B cell (primary cell): ENCODE measurements around the gene NKX6-2. TPM values are rescaled to one million over a fixed set of nuclear protein-coding genes. Genes with fewer than 3 reads are reported as not detected.

ENCODE experiments used
- ATAC-seq: fragments of 200-7000 bp; cut with Tn5 transposase; one replicate; pipeline ENCODE4 v1.10.0; 2021; ENCODE audit warnings: low read depth, mild to moderate bottlenecking, moderate number of reproducible peaks, moderate library complexity
- CTCF ChIA-PET: fragments of 350-600 bp; sonication (Branson Sonifier 250); formaldehyde crosslinking; loops from one replicate; lab custom pipeline; 2021; ENCODE audit warnings: antibody characterized with exemption, inconsistent platforms; lab: Charles Lee
- POLR2A ChIA-PET: fragments of 350-600 bp; sonication (Branson Sonifier 250); formaldehyde crosslinking; loops from one replicate; lab custom pipeline; 2021; ENCODE audit warnings: antibody characterized with exemption; lab: Charles Lee
- DNase-seq: peaks from one replicate; pipeline ENCODE4 v3.0.0; 2013
- H2AFZ ChIP-seq: 2 replicates; pipeline ENCODE4 v1.6.1; 2012; ENCODE audit warnings: mild to moderate bottlenecking, low read depth, low read length; ENCODE audit not compliant: insufficient read depth, poor library complexity, severe bottlenecking
- H3K27ac ChIP-seq, 2 donors: 1 replicate in 1 of 2; 2 replicates in 1 of 2; pipeline ENCODE4 v1.5.1; 2012 to 2013; ENCODE audit warnings: low read length in 2 of 2, mild to moderate bottlenecking in 2 of 2, moderate library complexity in 1 of 2
- H3K27me3 ChIP-seq, 4 experiments: fragments of 200-600 bp in 1 of 4; sonication (generic) in 1 of 4; replicated peaks in 1 of 4; 1 replicate in 2 of 4; 2 replicates in 2 of 4; pipeline versions ENCODE4 v1.6.1 to v1.7.0; 2013 to 2016; ENCODE audit warnings: low read length in 3 of 4, mild to moderate bottlenecking in 2 of 4, mixed read lengths in 1 of 4, moderate library complexity in 1 of 4; ENCODE audit not compliant: insufficient read depth in 4 of 4, control insufficient read depth in 3 of 4; ENCODE audit errors: control extremely low read depth in 1 of 4
- H3K36me3 ChIP-seq, 2 experiments: replicated peaks in 1 of 2; 1 replicate in 1 of 2; 2 replicates in 1 of 2; pipeline versions ENCODE4 v1.6.1 to v1.7.1; 2013; ENCODE audit warnings: low read length in 1 of 2; ENCODE audit not compliant: insufficient read depth in 2 of 2, control insufficient read depth in 1 of 2; ENCODE audit errors: control extremely low read depth in 1 of 2, extremely low read depth in 1 of 2
- H3K4me1 ChIP-seq, 2 donors: fragments of 200-600 bp in 1 of 2; sonication (generic) in 1 of 2; 1 replicate in 1 of 2; 2 replicates in 1 of 2; pipeline versions ENCODE4 v1.5.1 to v1.6.1; 2013 to 2017; ENCODE audit warnings: low read length in 2 of 2; ENCODE audit not compliant: control insufficient read depth in 2 of 2, insufficient read depth in 2 of 2
- H3K4me2 ChIP-seq: replicated peaks from 2 replicates; pipeline ENCODE3; 2012; ENCODE audit warnings: mild to moderate bottlenecking, low read depth, low read length; ENCODE audit not compliant: poor library complexity, severe bottlenecking
- H3K4me3 ChIP-seq, 5 experiments: fragments of 200-600 bp in 1 of 5; sonication (generic) in 1 of 5; 1 replicate in 3 of 5; 2 replicates in 2 of 5; pipeline versions ENCODE4 v1.5.1 to v1.7.0; 2011 to 2016; ENCODE audit warnings: low read length in 4 of 5, mild to moderate bottlenecking in 4 of 5, low read depth in 2 of 5, control low read depth in 1 of 5, moderate library complexity in 1 of 5; ENCODE audit not compliant: insufficient read depth in 1 of 5; ENCODE audit errors: control extremely low read depth in 1 of 5, extremely low read depth in 1 of 5
- H3K79me2 ChIP-seq: fragments of 200-600 bp; sonication (generic); one replicate; pipeline ENCODE4 v1.6.0; 2016; ENCODE audit warnings: low read length; ENCODE audit not compliant: control insufficient read depth, insufficient read depth
- H3K9ac ChIP-seq: fragments of 200-600 bp; sonication (generic); 2 replicates; pipeline ENCODE4 v1.6.1; 2017; ENCODE audit warnings: mild to moderate bottlenecking, low read length, moderate library complexity
- H3K9me3 ChIP-seq, 3 donors: one replicate each; pipeline versions ENCODE4 v1.6.1 to v1.7.1; 2013; ENCODE audit warnings: low read length in 2 of 3; ENCODE audit not compliant: control insufficient read depth in 2 of 3, insufficient read depth in 1 of 3; ENCODE audit errors: control extremely low read depth in 1 of 3
- H4K20me1 ChIP-seq: 2 replicates; pipeline ENCODE4 v1.6.0; 2012; ENCODE audit warnings: mild to moderate bottlenecking, low read length; ENCODE audit not compliant: insufficient read depth, control insufficient read depth, poor library complexity, severe bottlenecking
- H3K27ac Mint-ChIP-seq: one replicate; pipeline ENCODE4 v1.8.0; 2021; ENCODE audit warnings: mixed read lengths
- H3K27me3 Mint-ChIP-seq: one replicate; pipeline ENCODE4 v1.8.0; 2021; ENCODE audit warnings: mixed read lengths
- H3K4me1 Mint-ChIP-seq: one replicate; pipeline ENCODE4 v1.8.0; 2021; ENCODE audit warnings: mixed read lengths
- H3K4me3 Mint-ChIP-seq: one replicate; pipeline ENCODE4 v1.8.0; 2021; ENCODE audit warnings: mixed read lengths
- H3K9me3 Mint-ChIP-seq: one replicate; pipeline ENCODE4 v1.8.0; 2022; ENCODE audit warnings: mixed read lengths; ENCODE audit not compliant: insufficient read depth
- CTCF ChIP-seq: fragments of 200-600 bp; IDR thresholded peaks from one replicate; pipeline ENCODE4 v1.8.0; 2022; ENCODE audit warnings: antibody characterized with exemption, mild to moderate bottlenecking
- EZH2 ChIP-seq: IDR thresholded peaks from 2 replicates; pipeline ENCODE4 v1.6.1; 2012; ENCODE audit warnings: borderline replicate concordance, low read depth, mild to moderate bottlenecking, moderate library complexity, low read length; ENCODE audit not compliant: insufficient read depth, poor library complexity, severe bottlenecking
- WGBS: methylation state at CpG from one replicate; pipeline ENCODE4 v1.1.5; 2013; ENCODE audit warnings: missing lambda C conversion rate; ENCODE audit not compliant: insufficient coverage; 5-methylcytosine and 5-hydroxymethylcytosine counted together
- intact Hi-C: fragments of 100-400 bp; cut with micrococcal nuclease; formaldehyde crosslinking; loops from one replicate; pipeline ENCODE4 v1.10.0; 2022
- polyA plus RNA-seq: library from polyadenylated mRNA; depleted of rRNA; stranded (reverse); fragments of >200 nt; gene quantifications from 2 replicates; pipeline ENCODE4 v1.2.3, GENCODE V29; 2012
- total RNA-seq, 2 donors: library from RNA; stranded (reverse); fragments of 120-200 nt in 1 of 2; gene quantifications; 1 replicate in 1 of 2; 2 replicates in 1 of 2; pipeline versions ENCODE4 v1.2.3 to v1.2.4, GENCODE V29; 2013 to 2022

The NKX6-2 gene
- total and polyA plus RNA-seq, 2 donors (not counting 1 experiment from before 2014, with no cell fraction given) = not detected

GRCh38 chr10:132820056-132820455 is 34.1 kb upstream of the NKX6-2 start:
- no peak overlapping the region for H3K27ac ChIP-seq
- TF ChIP-seq CTCF (no peak), EZH2 (no peak)
- no peaks in the 10 kb centered on the region for H4K20me1 ChIP-seq
- H3K4me1 Mint-ChIP-seq = no peaks in the 10 kb centered on the region
- no peaks in the 10 kb centered on the region for H3K36me3 ChIP-seq
- H3K27me3 ChIP-seq = no peaks in the 10 kb centered on the region
- H3K27me3 Mint-ChIP-seq = peaks cover 16% of the 10 kb centered on the region
- H2AFZ ChIP-seq = no peak overlapping the region
- WGBS = 94% methylated on average over 12 of the region's 13 CpGs
- CTCF ChIA-PET = no interaction called here
- no peak for DNase-seq
- no peak for ATAC-seq
- H3K9me3 Mint-ChIP-seq = no peaks in the 10 kb centered on the region
- no peak overlapping the region for H3K27ac Mint-ChIP-seq
- H3K4me1 ChIP-seq = no peaks in the 10 kb centered on the region
- no peak overlapping the region for H3K4me2 ChIP-seq
- intact Hi-C loops = no loop called here
- peaks cover 0 to 17% (median 0%) of the 10 kb centered on the region in 3 donors for H3K9me3 ChIP-seq
- POLR2A ChIA-PET = no interaction called here
- H3K79me2 ChIP-seq = no peaks in the 10 kb centered on the region
- no peak overlapping the region for H3K4me3 ChIP-seq
- no peak overlapping the region for H3K9ac ChIP-seq
- H3K4me3 Mint-ChIP-seq = no peak overlapping the region

GRCh38 chr10:132817701-132818211 is 31.8 kb upstream of the NKX6-2 start:
- H3K9ac ChIP-seq = no peak overlapping the region
- H3K4me1 Mint-ChIP-seq = no peaks in the 10 kb centered on the region
- WGBS = 90% methylated on average over 25 of the region's 29 CpGs
- H3K27ac Mint-ChIP-seq = no peak overlapping the region
- H3K79me2 ChIP-seq = no peaks in the 10 kb centered on the region
- peaks cover 16% of the 10 kb centered on the region for H3K27me3 Mint-ChIP-seq
- H2AFZ ChIP-seq = no peak overlapping the region
- H3K9me3 ChIP-seq = peaks cover 0 to 30% (median 0%) of the 10 kb centered on the region in 3 donors
- no peak overlapping the region for H3K4me3 ChIP-seq
- no peaks in the 10 kb centered on the region for H4K20me1 ChIP-seq
- H3K36me3 ChIP-seq = no peaks in the 10 kb centered on the region
- H3K27ac ChIP-seq = no peak overlapping the region
- intact Hi-C loops = no loop called here
- H3K4me3 Mint-ChIP-seq = no peak overlapping the region
- no peak for TF ChIP-seq EZH2
- no peak for TF ChIP-seq CTCF
- POLR2A ChIA-PET = no interaction called here
- H3K4me1 ChIP-seq = no peaks in the 10 kb centered on the region
- CTCF ChIA-PET = no interaction called here
- H3K9me3 Mint-ChIP-seq = no peaks in the 10 kb centered on the region
- ATAC-seq (no peak), DNase-seq (no peak)
- H3K27me3 ChIP-seq = peaks cover 0 to 3% (median 0%) of the 10 kb centered on the region in 4 experiments
- H3K4me2 ChIP-seq = no peak overlapping the region
